IMR-90 (cell line): ENCODE data around the gene RAB11FIP4.

ENCODE experiments used
- MAFK ChIP-seq: IDR thresholded peaks from 2 replicates; pipeline ENCODE4 v1.6.1; 2012; ENCODE audit warnings: low read depth, low read length, improper control_type of control experiment
- MAZ ChIP-seq: IDR thresholded peaks from 2 replicates; pipeline ENCODE4 v1.6.1; 2012; ENCODE audit warnings: low read depth, mild to moderate bottlenecking, low read length, improper control_type of control experiment, moderate library complexity, borderline replicate concordance
- POLR2A ChIP-seq: IDR thresholded peaks from 2 replicates; pipeline ENCODE4 v1.6.1; 2012; ENCODE audit warnings: mild to moderate bottlenecking, low read depth, low read length
- RAD21 ChIP-seq: IDR thresholded peaks from 2 replicates; pipeline ENCODE4 v1.6.1; 2012; ENCODE audit warnings: low read length, improper control_type of control experiment
- RCOR1 ChIP-seq: IDR thresholded peaks from 2 replicates; pipeline ENCODE4 v1.6.1; 2012; ENCODE audit warnings: mild to moderate bottlenecking, low read length, improper control_type of control experiment; ENCODE audit not compliant: insufficient replicate concordance
- RFX5 ChIP-seq: IDR thresholded peaks from 2 replicates; pipeline ENCODE4 v1.8.0; 2012; ENCODE audit warnings: low read depth, mild to moderate bottlenecking, low read length, moderate library complexity
- TF ChIP-seq, protein P1 (sequence below): conservative IDR thresholded peaks from 2 replicates; pipeline ENCODE4 v1.5.1; 2012; ENCODE audit warnings: mild to moderate bottlenecking, low read depth, low read length, improper control_type of control experiment
- TF ChIP-seq, protein P2 (sequence below): fragments of 150-350 bp; IDR thresholded peaks from 2 replicates; pipeline ENCODE4 v1.6.1; 2017; ENCODE audit warnings: mild to moderate bottlenecking, antibody characterized with exemption, low read length, low read depth
- TF ChIP-seq, protein P3 (sequence below): fragments of 150-350 bp; IDR thresholded peaks from 2 replicates; pipeline ENCODE4 v1.6.1; 2016; ENCODE audit warnings: low read depth, mild to moderate bottlenecking, low read length, moderate library complexity, borderline replicate concordance

DNA sequence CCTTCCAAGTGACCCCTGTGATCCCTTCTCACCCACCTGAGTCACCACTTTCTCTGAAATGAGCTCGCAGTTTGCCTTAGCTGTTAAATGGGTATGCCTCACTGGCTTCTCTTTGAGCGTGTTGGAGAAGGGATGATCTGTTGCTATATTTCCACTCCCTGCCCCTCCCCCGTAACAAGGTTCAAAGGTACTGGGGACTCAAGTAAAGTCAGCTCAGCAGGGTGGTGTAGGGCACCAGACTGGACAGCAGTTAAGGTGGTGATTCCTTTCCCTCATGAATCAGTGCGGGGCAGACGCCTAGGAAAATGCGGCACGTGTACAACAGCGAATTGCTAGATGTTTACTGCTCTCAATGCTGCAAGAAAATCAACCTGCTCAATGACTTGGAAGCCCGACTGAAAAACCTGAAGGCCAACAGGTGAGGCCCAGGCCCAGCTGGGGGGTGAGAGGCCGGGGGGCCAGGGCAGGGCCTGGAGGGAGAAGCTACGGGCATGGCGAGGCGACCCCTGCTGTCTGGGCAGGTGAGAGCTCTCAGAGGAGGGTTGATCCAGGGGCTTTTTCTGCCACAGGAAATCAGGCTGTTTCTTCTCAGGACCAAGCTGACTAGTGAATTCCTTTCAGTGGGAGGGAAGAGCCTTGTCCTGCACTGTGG is 130.3 kb downstream of the RAB11FIP4 start:
- TF ChIP-seq POLR2A (no peak), RAD21 (no peak), RFX5 (no peak), RCOR1 (no peak), MAZ (no peak), MAFK (no peak)
- TF ChIP-seq, protein P1, sequence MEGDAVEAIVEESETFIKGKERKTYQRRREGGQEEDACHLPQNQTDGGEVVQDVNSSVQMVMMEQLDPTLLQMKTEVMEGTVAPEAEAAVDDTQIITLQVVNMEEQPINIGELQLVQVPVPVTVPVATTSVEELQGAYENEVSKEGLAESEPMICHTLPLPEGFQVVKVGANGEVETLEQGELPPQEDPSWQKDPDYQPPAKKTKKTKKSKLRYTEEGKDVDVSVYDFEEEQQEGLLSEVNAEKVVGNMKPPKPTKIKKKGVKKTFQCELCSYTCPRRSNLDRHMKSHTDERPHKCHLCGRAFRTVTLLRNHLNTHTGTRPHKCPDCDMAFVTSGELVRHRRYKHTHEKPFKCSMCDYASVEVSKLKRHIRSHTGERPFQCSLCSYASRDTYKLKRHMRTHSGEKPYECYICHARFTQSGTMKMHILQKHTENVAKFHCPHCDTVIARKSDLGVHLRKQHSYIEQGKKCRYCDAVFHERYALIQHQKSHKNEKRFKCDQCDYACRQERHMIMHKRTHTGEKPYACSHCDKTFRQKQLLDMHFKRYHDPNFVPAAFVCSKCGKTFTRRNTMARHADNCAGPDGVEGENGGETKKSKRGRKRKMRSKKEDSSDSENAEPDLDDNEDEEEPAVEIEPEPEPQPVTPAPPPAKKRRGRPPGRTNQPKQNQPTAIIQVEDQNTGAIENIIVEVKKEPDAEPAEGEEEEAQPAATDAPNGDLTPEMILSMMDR = no peak
- TF ChIP-seq, protein P2, sequence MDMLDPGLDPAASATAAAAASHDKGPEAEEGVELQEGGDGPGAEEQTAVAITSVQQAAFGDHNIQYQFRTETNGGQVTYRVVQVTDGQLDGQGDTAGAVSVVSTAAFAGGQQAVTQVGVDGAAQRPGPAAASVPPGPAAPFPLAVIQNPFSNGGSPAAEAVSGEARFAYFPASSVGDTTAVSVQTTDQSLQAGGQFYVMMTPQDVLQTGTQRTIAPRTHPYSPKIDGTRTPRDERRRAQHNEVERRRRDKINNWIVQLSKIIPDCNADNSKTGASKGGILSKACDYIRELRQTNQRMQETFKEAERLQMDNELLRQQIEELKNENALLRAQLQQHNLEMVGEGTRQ = no peak
- TF ChIP-seq, protein P3, sequence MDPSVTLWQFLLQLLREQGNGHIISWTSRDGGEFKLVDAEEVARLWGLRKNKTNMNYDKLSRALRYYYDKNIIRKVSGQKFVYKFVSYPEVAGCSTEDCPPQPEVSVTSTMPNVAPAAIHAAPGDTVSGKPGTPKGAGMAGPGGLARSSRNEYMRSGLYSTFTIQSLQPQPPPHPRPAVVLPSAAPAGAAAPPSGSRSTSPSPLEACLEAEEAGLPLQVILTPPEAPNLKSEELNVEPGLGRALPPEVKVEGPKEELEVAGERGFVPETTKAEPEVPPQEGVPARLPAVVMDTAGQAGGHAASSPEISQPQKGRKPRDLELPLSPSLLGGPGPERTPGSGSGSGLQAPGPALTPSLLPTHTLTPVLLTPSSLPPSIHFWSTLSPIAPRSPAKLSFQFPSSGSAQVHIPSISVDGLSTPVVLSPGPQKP = no peak
